GM12892 (cell line): ENCODE results near the gene WDR43.

ENCODE experiments used
- POLR2A ChIP-seq: IDR thresholded peaks from 2 replicates; pipeline ENCODE4 v1.6.1; 2011; ENCODE audit warnings: low read depth, low read length, control low read depth
- POLR2AphosphoS5 ChIP-seq: IDR thresholded peaks from 2 replicates; pipeline ENCODE4 v1.6.1; 2011; ENCODE audit warnings: low read depth, low read length, control low read depth

GRCh38 chr2:28898048-28898447 lies 3.6 kb downstream of the WDR43 start:
- TF ChIP-seq POLR2A (no peak), POLR2AphosphoS5 (no peak)
